ENCODE results near the gene P4HB.

The P4HB gene

GRCh38 chr17:81867170-81867990 lies 7.0 kb upstream of the P4HB start:
- DNase-seq: no peak

GRCh38 chr17:81866440-81867169 lies 6.3 kb upstream of the P4HB start:
- no peak for DNase-seq

- DNase-seq: no peak
These were observed 5.6 kb upstream of the P4HB start for GRCh38 chr17:81865733-81866439.

GRCh38 chr17:81865358-81865732 lies 5.0 kb upstream of the P4HB start:
- no peak for DNase-seq

- no peak for DNase-seq
These were observed 3.8 kb upstream of the P4HB start for GRCh38 chr17:81863833-81864768.

GRCh38 chr17:81863123-81863675 lies 2.9 kb upstream of the P4HB start:
- no peak for DNase-seq

- DNase-seq: peak; percentile 98
These were observed 627 bp upstream of the P4HB start for GRCh38 chr17:81860756-81861568.

- DNase-seq: no peak
These were observed 1.1 kb downstream of the P4HB start for GRCh38 chr17:81858967-81859905.

- no peak for DNase-seq
These were observed 2.0 kb downstream of the P4HB start for GRCh38 chr17:81858170-81858966.

GRCh38 chr17:81854974-81855774 lies 5.2 kb downstream of the P4HB start:
- no peak for DNase-seq

- DNase-seq: no peak
These were observed 8.1 kb downstream of the P4HB start for GRCh38 chr17:81852237-81852636.

- no peak for DNase-seq
These were observed 8.9 kb downstream of the P4HB start for GRCh38 chr17:81851423-81851822.

GRCh38 chr17:81849457-81849856 lies 10.9 kb downstream of the P4HB start:
- DNase-seq: no peak

- no peak for DNase-seq
These were observed 13.3 kb downstream of the P4HB start for GRCh38 chr17:81846743-81847689.

- DNase-seq: no peak
These were observed 14.2 kb downstream of the P4HB start for GRCh38 chr17:81845881-81846742.

GRCh38 chr17:81845361-81845760 lies 15.0 kb downstream of the P4HB start:
- no peak for DNase-seq
